Endothelial cell of umbilical vein (primary cell): ENCODE data around the gene NFIC. TPM values are rescaled to one million over a fixed set of nuclear protein-coding genes. Genes with fewer than 3 reads are reported as not detected.

Source experiments
- BruUV-seq: library from RNA; stranded (reverse); fragments of 400-500 nt; replicated peaks from 2 replicates; lab custom pipeline; 2021; lab: Mats Ljungman, UMichigan
- CTCF ChIA-PET: fragments of 300-600, 350-600 bp; sonication (Branson Sonifier 250); formaldehyde crosslinking; loops from one replicate; lab custom pipeline; 2021; ENCODE audit warnings: antibody characterized with exemption, inconsistent platforms; lab: Charles Lee
- POLR2A ChIA-PET: fragments of 300-600, 350-600 bp; sonication (Branson Sonifier 250); formaldehyde crosslinking; loops from one replicate; lab custom pipeline; 2021; ENCODE audit warnings: antibody characterized with exemption, inconsistent platforms; lab: Charles Lee
- DNase-seq: peaks from one replicate; pipeline ENCODE4 v3.0.0-alpha.2; 2011; ENCODE audit warnings: low read depth, low spot score
- FAIRE-seq: peaks from 2 replicates; lab custom pipeline; 2011; peaks lifted over from hg19 to GRCh38; lab: Jason Lieb, UNC
- H2AFZ ChIP-seq: 2 replicates; pipeline ENCODE4 v1.6.0; 2012; ENCODE audit warnings: low read depth, low read length, control low read depth, inconsistent platforms
- H3K27ac ChIP-seq: 2 replicates; pipeline ENCODE4 v1.5.1; 2011; ENCODE audit warnings: low read depth, mild to moderate bottlenecking, control low read depth, low read length, moderate library complexity; ENCODE audit not compliant: insufficient read depth
- H3K27me3 ChIP-seq, 2 experiments: 2 replicates each; pipeline versions ENCODE4 v1.6.0 to v1.6.1; 2011; ENCODE audit warnings: low read length in 2 of 2, mixed read lengths in 1 of 2; ENCODE audit not compliant: control insufficient read depth in 2 of 2, insufficient read depth in 2 of 2
- H3K36me3 ChIP-seq, 2 experiments: 2 replicates in 1 of 2; 3 replicates in 1 of 2; pipeline ENCODE4 v1.5.1; 2011; ENCODE audit warnings: low read length in 2 of 2, mild to moderate bottlenecking in 1 of 2, moderate library complexity in 1 of 2; ENCODE audit not compliant: control insufficient read depth in 2 of 2, insufficient read depth in 2 of 2; ENCODE audit errors: extremely low read depth in 1 of 2
- H3K4me1 ChIP-seq: 3 replicates; pipeline ENCODE4 v1.5.1; 2011; ENCODE audit warnings: mild to moderate bottlenecking, low read length; ENCODE audit not compliant: control insufficient read depth, insufficient read depth; ENCODE audit errors: extremely low read depth
- H3K4me2 ChIP-seq: 2 replicates; pipeline ENCODE4 v1.6.1; 2011; ENCODE audit warnings: low read length, control low read depth, mixed read lengths; ENCODE audit not compliant: insufficient read depth
- H3K4me3 ChIP-seq, 3 experiments: fragments of 200-600 bp in 1 of 3; sonication (generic), shearing (Covaris generic) in 1 of 3; replicated peaks in 1 of 3; 2 replicates each; pipeline ENCODE4 v1.5.1; 2011 to 2016; ENCODE audit warnings: control low read depth in 3 of 3, low read length in 3 of 3, mild to moderate bottlenecking in 2 of 3, inconsistent platforms in 1 of 3, low read depth in 1 of 3, moderate library complexity in 1 of 3; ENCODE audit not compliant: insufficient read depth in 1 of 3
- H3K79me2 ChIP-seq: 2 replicates; pipeline ENCODE4 v1.6.0; 2012; ENCODE audit warnings: low read length, inconsistent platforms; ENCODE audit not compliant: control insufficient read depth, insufficient read depth
- H3K9ac ChIP-seq: replicated peaks from 2 replicates; pipeline ENCODE3; 2011; ENCODE audit warnings: low read length, control low read depth; ENCODE audit not compliant: insufficient read depth; ENCODE audit errors: extremely low read depth
- H3K9me1 ChIP-seq: replicated peaks from 3 replicates; pipeline ENCODE4 v1.6.0; 2011; ENCODE audit warnings: mild to moderate bottlenecking, low read length; ENCODE audit not compliant: control insufficient read depth, insufficient read depth; ENCODE audit errors: extremely low read depth
- H3K9me3 ChIP-seq: replicated peaks from 2 replicates; pipeline ENCODE4 v1.5.1; 2012; ENCODE audit warnings: low read length, inconsistent platforms; ENCODE audit not compliant: control insufficient read depth, insufficient read depth
- H4K20me1 ChIP-seq: replicated peaks from 2 replicates; pipeline ENCODE3; 2011; ENCODE audit warnings: mild to moderate bottlenecking, low read length; ENCODE audit not compliant: control insufficient read depth, insufficient read depth; ENCODE audit errors: extremely low read depth
- CTCF ChIP-seq, 2 donors: IDR thresholded peaks; 1 replicate in 1 of 2; 2 replicates in 1 of 2; pipeline ENCODE4 v1.5.1; 2011; ENCODE audit warnings: low read length in 2 of 2, mild to moderate bottlenecking in 2 of 2, moderate library complexity in 2 of 2, control low read depth in 1 of 2, inconsistent platforms in 1 of 2, low read depth in 1 of 2; ENCODE audit not compliant: insufficient read depth in 1 of 2; ENCODE audit errors: extremely low read depth in 1 of 2
- EZH2 ChIP-seq: IDR thresholded peaks from 2 replicates; pipeline ENCODE4 v1.6.1; 2012; ENCODE audit warnings: borderline replicate concordance, low read depth, mild to moderate bottlenecking, moderate library complexity, low read length, inconsistent platforms; ENCODE audit not compliant: severe bottlenecking
- FOS ChIP-seq: IDR thresholded peaks from 2 replicates; pipeline ENCODE4 v1.6.1; 2011; ENCODE audit warnings: mild to moderate bottlenecking, low read length, moderate library complexity, borderline replicate concordance; ENCODE audit not compliant: insufficient read depth
- GATA2 ChIP-seq: IDR thresholded peaks from 2 replicates; pipeline ENCODE4 v1.7.0; 2011; ENCODE audit warnings: low read depth, mild to moderate bottlenecking, moderate library complexity, mixed read lengths, low read length; ENCODE audit not compliant: insufficient read length, insufficient read depth
- JUN ChIP-seq: IDR thresholded peaks from 2 replicates; pipeline ENCODE4 v1.6.1; 2011; ENCODE audit warnings: borderline replicate concordance, low read depth; ENCODE audit not compliant: insufficient read length, insufficient read depth
- MAX ChIP-seq: IDR thresholded peaks from 2 replicates; pipeline ENCODE4 v1.6.1; 2011; ENCODE audit not compliant: insufficient read depth, insufficient read length
- MYC ChIP-seq: IDR thresholded peaks from one replicate; pipeline ENCODE4 v1.6.1; 2011; ENCODE audit warnings: mild to moderate bottlenecking, low read depth, low read length
- POLR2A ChIP-seq: IDR thresholded peaks from 2 replicates; pipeline ENCODE4 v1.6.1; 2012; ENCODE audit warnings: low read depth, mild to moderate bottlenecking, control low read depth, low read length
- POLR2AphosphoS5 ChIP-seq: IDR thresholded peaks from 2 replicates; pipeline ENCODE4 v1.6.1; 2012; ENCODE audit warnings: low read depth, mild to moderate bottlenecking, control low read depth, low read length, moderate library complexity; ENCODE audit not compliant: insufficient read depth
- dilution Hi-C: fragments of 300-500 bp; cut with MboI; formaldehyde crosslinking; loops from one replicate; pipeline ENCODE4 v1.15.0; 2019; ENCODE audit warnings: low sequenced_read_pairs; ENCODE audit not compliant: extremely low pct_ligation_motif_present
- intact Hi-C: fragments of 100-400 bp; cut with micrococcal nuclease; formaldehyde crosslinking; loops from one replicate; pipeline ENCODE4 v1.10.0; 2022
- polyA plus RNA-seq, 4 experiments: library from polyadenylated mRNA; depleted of rRNA in 3 of 4; stranded (reverse) in 3 of 4; unstranded in 1 of 4; fragments of >200 nt; gene quantifications; 2 replicates each; pipeline versions ENCODE4 v1.2.1 to v1.2.3, GENCODE V29; 2011 to 2012; ENCODE audit warnings: missing spikeins in 1 of 4
- total RNA-seq: library from RNA; stranded (reverse); gene quantifications from 2 replicates; pipeline ENCODE4 v1.2.3, GENCODE V29; 2021

NFIC gene
- total and polyA plus RNA-seq, 2 donors (not counting 3 experiments of a cell fraction or from before 2014, with no cell fraction given) = 11.4 to 133 TPM

GRCh38 chr19:3459965-3460582 lies 93.7 kb downstream of the NFIC start:
- no peak overlapping the region for H3K4me2 ChIP-seq
- H3K4me1 ChIP-seq = peaks cover 26% of the 10 kb centered on the region
- TF ChIP-seq CTCF (IDR thresholded peaks at IDR 0.05; ENCODE audit: extremely low read depth in 1 of 2, insufficient read depth in 1 of 2, low read depth in 1 of 2, low read length in 2 of 2) = no peak
- TF ChIP-seq POLR2A = no peak
- TF ChIP-seq POLR2AphosphoS5 = no peak
- no peak for TF ChIP-seq JUN
- no peak for TF ChIP-seq MYC
- no peak for TF ChIP-seq FOS
- no peak for TF ChIP-seq GATA2
- no peak for TF ChIP-seq EZH2
- TF ChIP-seq MAX = no peak
- H3K9ac ChIP-seq = peak overlapping the region; percentile 67
- H3K27me3 ChIP-seq = no peaks in the 10 kb centered on the region
- dilution Hi-C loops (no loop called here), intact Hi-C loops (loop anchor here (1.0 to 2.0 kb wide), 3 partner anchors 9 to 93 kb away; partner anchors contain the start of gene NFIC)
- no TSS peak for BruUV-seq
- peak overlapping the region; percentile 82 for H3K27ac ChIP-seq
- FAIRE-seq = no peak
- ChIA-PET POLR2A (interaction anchor here (0.7 kb wide), 1 partner anchor 237 kb away, joined by 3 read pairs; no protein-coding TSS in a partner anchor), CTCF (interaction anchor here (1.7 to 1.8 kb wide), 2 partner anchors 9 to 13 kb away, joined by 4 to 7 read pairs; no protein-coding TSS in a partner anchor)
- no peaks in the 10 kb centered on the region for H3K9me1 ChIP-seq
- peaks cover 0 to 13% of the 10 kb centered on the region in 2 experiments for H3K36me3 ChIP-seq
- no peak overlapping the region for H3K4me3 ChIP-seq
- H3K9me3 ChIP-seq = no peaks in the 10 kb centered on the region
- no peak for DNase-seq
- H3K79me2 ChIP-seq = no peaks in the 10 kb centered on the region
- H4K20me1 ChIP-seq = no peaks in the 10 kb centered on the region
- H2AFZ ChIP-seq = no peak overlapping the region
